ENCODE data around the gene LPAR2.

Gene LPAR2

DNA sequence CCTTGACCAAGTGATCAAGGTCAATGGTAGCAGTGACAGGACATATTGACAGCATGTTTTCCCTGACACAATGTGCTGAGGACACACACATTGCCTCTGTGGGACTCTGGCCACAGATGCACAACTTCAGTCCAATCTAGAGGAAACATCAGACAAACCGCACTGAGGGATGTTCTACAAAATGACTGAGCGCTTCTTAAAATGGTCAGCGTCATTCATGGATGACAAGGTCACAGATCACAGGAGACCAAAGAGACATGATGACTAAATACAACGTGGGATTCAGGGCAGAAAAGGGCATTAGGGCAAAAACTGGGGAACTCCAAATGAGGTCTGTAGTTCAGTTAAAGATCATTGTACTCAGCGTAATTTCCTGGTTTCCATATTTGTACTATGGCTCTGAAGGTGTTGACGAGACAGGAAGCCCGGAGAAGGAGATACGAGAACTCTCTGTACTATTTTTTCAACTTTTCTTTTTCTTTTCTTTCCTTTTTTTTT lies 30.2 kb downstream of the LPAR2 start:
- DNase-seq (ENCODE audit: low spot score) = no peak

DNA sequence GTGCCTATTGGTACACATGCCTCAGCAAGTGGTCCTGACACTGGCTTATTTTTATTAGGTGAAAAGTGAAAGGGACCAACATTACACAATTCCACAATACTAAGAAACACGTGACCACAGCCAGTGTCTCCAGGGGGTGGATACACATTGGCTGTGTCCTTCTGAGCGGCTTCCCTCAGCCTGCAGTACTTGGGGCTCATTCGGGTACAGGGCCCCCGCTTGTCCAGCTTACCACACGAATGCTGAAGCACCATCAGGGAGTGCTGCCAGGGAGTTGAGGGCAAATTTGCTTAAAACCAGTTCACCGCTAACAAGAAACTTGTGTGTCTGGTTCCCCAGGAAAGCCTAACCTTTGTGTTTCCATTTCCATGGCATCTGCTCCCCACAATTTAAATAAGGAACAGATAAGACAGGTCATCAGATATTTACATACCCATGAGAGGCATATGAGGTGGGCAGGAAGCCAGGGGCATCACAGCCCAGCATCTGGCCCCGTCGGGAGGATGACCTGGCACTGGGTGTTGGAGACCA lies 32.8 kb downstream of the LPAR2 start:
- no peak for DNase-seq (ENCODE audit: low spot score)

DNA sequence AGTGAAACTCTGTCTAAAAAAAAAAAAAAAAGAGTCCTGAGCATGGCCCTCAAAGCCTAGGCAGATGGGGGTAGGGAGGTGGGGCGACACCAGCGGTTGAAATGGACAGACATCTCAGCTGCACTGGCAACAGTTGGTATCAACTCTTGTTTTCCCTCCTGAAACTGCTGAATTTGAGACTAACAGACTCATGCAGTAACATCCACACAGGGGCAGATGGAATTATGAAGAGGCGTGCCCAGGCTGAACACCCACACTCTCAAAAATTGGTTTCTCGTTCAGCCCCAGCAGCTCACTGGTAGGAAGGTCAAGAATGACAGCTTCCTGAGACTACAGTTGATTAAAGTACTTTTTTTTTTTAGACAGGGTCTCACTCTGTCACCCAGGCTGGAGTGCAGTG lies 33.6 kb downstream of the LPAR2 start:
- no peak for DNase-seq (ENCODE audit: low spot score)

DNA sequence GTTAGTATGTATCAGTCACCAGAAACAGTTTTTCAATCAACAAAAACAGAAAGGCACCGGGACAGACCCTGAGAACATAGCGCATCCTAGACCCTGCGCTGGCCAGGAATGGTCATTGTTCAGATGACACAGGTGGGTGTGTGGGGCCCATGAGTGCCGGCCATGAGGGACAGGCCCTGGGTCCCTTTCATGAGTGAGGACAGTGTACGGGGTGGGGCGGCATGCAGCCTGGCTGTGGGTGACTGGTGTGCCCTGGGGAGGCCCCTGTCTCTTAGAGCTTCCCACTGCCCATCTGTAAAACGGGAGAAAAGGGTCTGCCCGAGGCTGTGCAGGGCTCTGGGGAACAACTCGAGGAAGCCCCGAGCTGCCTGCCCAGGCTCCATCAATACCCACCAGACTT lies 35.3 kb downstream of the LPAR2 start:
- DNase-seq (ENCODE audit: low spot score) = no peak

DNA sequence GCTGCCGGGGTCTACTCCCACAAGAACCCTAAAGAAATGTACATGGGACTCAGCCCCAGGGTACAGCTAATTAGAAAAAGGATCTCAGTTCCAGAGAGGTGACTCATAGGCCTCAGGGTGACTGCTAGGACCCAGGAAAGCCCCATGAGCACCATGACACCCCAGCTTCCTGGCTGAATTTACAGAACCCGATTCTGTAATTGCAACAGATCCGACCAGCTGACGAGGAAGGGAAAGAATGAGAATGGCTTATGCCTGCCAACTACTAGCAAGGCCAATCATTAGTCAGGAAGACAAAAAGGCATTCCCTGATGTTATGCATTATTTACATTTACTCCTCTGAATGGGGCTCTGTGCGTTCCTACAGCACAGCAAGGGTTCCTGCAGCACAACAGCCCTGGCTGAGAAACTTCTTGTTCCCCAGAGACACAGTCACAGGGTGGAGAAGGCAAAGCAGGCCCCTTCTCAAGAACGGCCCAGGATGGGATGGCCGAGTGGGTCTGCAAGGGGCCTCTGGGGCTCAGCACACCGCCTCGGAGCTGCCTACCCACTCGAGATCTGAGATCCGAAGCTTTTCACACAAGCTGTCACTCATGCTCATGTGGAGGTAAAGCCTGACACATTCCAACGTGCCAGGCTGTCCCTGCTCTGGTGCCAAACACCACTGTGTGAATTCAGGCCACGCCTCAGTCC lies 36.7 kb downstream of the LPAR2 start:
- DNase-seq (ENCODE audit: low spot score) = no peak

DNA sequence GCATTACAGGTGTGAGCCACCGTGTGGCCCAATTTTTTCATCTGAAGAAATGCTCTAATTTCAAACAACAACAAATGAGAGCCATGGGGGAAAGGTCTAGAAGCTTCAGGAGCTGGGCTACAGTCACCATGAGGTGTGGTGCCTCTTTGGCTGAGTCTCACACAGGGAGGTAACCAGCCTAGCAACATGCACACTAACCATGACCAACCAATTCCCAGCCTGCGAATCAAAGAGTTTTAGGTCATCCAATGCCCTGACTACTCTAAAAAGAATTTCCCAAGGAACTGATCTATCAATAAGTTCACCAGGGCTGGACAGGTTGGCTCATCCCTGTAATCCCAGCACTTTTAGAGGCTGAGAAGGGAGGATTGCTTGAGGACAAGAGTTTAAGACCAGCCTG lies 39.5 kb downstream of the LPAR2 start:
- DNase-seq (ENCODE audit: low spot score) = no peak

DNA sequence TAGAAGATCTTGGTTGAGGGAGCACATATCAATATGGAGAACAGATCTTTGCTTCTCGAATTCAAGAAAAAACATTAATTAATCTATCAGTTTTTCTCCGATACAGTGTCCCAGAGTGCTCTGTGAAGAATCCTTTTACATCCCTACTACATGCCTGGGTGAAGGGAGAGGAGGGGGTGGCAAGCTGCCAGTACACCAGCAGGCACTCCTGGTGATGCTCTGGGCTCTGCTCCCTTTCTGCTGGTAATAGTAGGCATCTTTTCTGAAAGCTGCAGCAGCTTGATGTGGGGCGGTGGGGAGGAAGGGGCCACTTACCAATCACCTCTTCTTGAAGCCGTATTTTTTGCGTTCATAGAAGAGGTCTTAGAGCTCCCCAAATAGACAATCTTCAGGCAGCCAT lies 40.2 kb downstream of the LPAR2 start:
- no peak for DNase-seq (ENCODE audit: low spot score)

DNA sequence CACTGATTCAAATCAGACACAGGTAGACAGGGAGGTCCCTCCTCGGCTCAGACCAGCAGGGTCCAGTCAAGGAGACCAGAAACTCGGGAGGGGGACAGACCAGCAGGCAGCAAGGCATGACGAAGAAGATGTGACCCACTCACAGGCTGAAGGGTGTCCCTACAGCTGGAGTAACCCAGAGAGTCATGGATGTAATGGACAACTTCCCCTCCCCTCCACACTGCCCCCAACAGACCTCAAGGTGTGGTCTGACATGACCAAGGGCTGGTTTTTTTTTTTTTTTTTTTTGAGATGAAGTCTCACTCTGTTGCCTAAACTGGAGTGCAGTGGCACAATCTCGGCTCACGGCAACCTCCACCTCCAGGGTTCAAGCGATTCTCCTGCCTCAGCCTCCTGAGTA lies 43.7 kb downstream of the LPAR2 start:
- DNase-seq (ENCODE audit: low spot score) = no peak

DNA sequence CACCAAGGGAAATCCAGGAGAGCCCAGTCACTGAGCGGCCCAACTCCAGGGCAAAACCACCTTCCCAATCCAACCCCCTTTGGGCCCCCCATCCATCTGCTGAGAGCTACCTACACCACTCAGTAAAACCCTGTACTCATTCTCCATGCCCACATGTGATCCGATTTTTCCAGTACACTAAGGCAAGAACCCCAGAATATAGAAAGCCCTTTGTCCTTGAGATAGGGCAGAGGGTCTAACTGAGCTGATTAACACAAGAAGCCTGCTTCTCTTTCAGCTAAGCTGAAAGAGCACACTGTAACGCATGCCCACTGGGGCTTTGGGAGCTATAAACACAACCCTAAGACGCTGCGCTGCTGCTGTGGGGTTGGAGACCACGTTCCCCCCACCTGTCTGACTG lies 45.5 kb downstream of the LPAR2 start:
- no peak for DNase-seq (ENCODE audit: low spot score)

DNA sequence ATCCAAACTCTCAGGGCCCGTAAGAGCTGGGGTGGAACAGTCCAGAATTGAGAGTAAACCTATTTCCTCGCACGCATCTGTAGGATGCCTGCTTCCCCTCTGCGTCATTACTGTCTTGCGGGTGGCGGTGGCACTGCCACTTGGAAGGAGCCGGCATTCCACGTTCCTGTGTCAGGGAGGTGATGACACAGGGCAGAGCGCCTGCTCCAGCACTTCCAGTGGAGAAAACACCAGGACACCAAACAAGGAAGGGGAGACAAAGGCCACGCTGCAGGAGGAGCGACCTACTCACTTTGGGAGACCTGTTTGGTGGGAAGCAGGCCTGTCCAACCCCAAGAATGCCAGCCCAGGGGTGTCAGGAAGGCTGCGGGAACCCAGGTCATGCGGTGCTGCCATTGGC lies 46.6 kb downstream of the LPAR2 start:
- no peak for DNase-seq (ENCODE audit: low spot score)

DNA sequence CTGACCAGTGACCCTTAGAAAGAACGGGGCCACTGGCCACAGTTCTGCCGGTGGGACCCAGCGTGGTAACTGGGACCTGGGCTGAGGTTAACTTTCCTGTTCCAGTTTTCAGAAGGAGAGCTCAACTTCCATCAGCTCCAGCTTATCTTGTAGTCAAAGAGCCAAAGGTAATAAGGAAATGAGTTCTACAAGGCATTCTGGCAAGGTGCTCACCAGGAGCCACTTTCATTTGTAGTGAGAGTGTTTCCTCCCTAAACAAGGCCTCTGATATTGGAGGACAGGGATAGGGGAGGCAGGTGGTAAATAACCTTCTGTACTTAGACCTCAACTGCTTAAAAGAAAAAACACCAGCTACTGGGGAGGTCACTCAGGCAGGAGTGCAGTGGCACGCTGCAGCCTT lies 47.6 kb downstream of the LPAR2 start:
- DNase-seq (ENCODE audit: low spot score) = no peak

DNA sequence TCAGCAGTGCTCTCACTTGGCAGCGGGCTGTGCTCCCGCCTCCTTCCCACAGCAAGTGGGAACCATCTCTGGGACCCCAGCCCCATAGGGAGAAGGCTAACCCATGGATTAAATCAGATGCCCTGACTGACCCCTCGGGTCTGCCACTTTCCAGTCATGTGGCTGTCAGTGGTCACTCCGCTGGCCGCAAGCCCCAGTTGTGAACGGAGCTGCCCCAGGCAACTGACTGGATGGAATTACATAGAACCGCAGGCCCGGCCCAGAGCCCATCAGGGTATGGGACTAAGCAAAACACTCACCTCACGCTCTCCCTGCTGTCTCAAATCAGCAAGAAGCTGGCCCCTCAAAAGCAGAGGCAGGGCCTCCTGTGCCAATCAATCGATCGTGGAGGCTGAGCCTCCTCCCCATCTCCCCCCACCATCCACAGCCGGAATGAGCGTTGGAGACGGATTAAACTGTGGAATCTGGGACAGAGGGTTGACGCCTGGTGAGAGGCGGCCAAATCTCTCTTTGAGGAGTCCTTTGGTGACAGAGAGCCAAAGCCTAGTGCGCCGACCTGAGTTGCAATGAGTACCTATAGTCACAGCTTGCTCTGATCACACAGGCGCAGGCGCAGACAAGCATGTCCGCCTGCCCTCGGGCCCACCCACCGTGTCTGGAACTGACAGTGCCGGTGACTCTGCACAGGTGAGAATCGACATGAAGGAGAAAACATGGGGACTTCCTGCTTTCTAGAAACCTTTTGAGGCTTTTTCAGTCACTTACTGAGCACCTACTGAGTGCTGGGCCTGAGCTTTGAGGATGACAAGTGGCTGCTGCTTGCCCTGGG lies 48.3 kb downstream of the LPAR2 start:
- DNase-seq (ENCODE audit: low spot score) = no peak

DNA sequence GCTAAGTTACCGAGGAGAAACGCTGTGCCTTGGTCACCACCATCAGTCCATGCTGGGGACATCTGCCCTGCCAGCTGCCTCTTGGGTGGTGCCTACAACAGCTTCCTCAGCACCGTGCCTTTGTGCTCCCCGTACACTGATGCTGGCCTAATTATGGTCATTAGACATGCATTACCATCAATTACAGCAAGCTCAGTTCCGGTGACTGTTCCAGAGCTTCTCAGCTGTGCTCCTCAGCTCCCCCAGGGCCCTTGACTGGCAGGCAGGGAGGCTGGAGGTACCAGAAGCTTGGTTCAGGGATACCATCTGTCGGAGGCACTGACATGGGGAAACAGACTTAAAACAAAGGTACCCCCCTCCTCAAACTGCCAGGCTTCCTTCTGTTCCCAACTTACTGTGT lies 49.8 kb downstream of the LPAR2 start:
- peak; percentile 61 for DNase-seq (ENCODE audit: low spot score)

DNA sequence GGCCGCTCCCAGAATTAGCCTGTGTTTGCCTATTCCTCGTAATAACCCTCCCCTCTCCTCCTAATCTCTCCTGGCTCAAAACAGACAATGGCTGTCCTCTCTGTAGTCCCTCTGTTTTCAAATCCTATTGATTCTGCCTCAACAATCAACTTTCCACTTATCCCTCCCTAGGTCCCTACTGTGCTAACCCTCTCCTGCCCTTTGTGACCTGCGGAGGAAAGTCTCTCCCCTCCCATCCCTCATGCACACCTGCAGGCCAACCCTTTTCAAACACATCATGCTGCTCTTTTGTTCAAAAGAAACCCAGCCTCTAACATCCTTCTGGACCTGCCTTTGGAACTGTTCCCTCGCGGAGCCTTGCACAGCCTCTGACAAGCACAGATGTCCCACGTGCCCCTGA lies 52.6 kb downstream of the LPAR2 start:
- no peak for DNase-seq (ENCODE audit: low spot score)
